ENCODE measurements around the gene SAP30. TPM values are rescaled to one million over a fixed set of nuclear protein-coding genes. Genes with fewer than 3 reads are reported as not detected.

Gene SAP30
- total and polyA plus RNA-seq, 10 of the 15 experiments (the other 5 are each of a cell fraction or from before 2014, with no cell fraction given), result 5.0 to 56.9 (median 23.6) TPM

GRCh38 chr4:173334085-173334890, 36.5 kb upstream of the SAP30 start, which contains the start of gene HMGB2 (continued):
- TF ChIP-seq PML (IDR thresholded peaks at IDR 0.05; ENCODE audit: low read length) (peak; percentile 90), WRNIP1 (IDR thresholded peaks at IDR 0.05; ENCODE audit: borderline replicate concordance, low read depth, low read length) (0 out of 2 replicates have a peak, but pooled peaks have one; percentile 27), POLR2A (IDR thresholded peaks at IDR 0.05; ENCODE audit: low read depth, low read length) (peak; percentile 98), NBN (IDR thresholded peaks at IDR 0.05) (peak; percentile 67), IRF4 (IDR thresholded peaks at IDR 0.05; ENCODE audit: low read depth, low read length) (no peak), POLR2AphosphoS5 (IDR thresholded peaks at IDR 0.05; ENCODE audit: low read length) (peak; percentile 99), HDGF (IDR thresholded peaks at IDR 0.05) (peak; percentile 36; the same call in 1 of the 2 replicates), YY1 (IDR thresholded peaks at IDR 0.05; ENCODE audit: low read depth, low read length) (peak; percentile 49; the same call in 1 of the 2 replicates), BMI1 (IDR thresholded peaks at IDR 0.05; ENCODE audit: borderline replicate concordance) (no peak), NFIC (IDR thresholded peaks at IDR 0.05; ENCODE audit: low read depth, low read length) (no peak), NRF1 (conservative IDR thresholded peaks at IDR 0.05; ENCODE audit: low read depth, low read length) (no peak), MYC (IDR thresholded peaks at IDR 0.05; ENCODE audit: insufficient read depth, insufficient read length, insufficient replicate concordance, low read length, severe bottlenecking) (peak; percentile 44), HCFC1 (IDR thresholded peaks at IDR 0.05; ENCODE audit: low read length) (no peak; the same call in 1 of the 2 replicates), MTA2 (IDR thresholded peaks at IDR 0.05; ENCODE audit: low read depth) (no peak), SRF (IDR thresholded peaks at IDR 0.05; ENCODE audit: low read depth in 2 of 2, low read length in 2 of 2) (0 out of 4 replicates have a peak, but pooled peaks of 1 of the 2 experiments have one; percentile 8), ZNF622 (IDR thresholded peaks at IDR 0.05) (peak; percentile 81), ZNF217 (IDR thresholded peaks at IDR 0.05) (no peak), TCF7 (IDR thresholded peaks at IDR 0.05; ENCODE audit: borderline replicate concordance) (no peak), SMAD5 (IDR thresholded peaks at IDR 0.05; ENCODE audit: low read depth) (peak; percentile 96), TAF1 (IDR thresholded peaks at IDR 0.05; ENCODE audit: borderline replicate concordance, low read depth, low read length) (peak; percentile 96), GATAD2B (conservative IDR thresholded peaks at IDR 0.05; ENCODE audit: low read depth) (peak; percentile 17), E4F1 (IDR thresholded peaks at IDR 0.05; ENCODE audit: borderline replicate concordance, partially characterized antibody) (no peak), KAT2A (conservative IDR thresholded peaks at IDR 0.05; ENCODE audit: control insufficient read depth, low read depth, low read length) (no peak), MAX (IDR thresholded peaks at IDR 0.05; ENCODE audit: low read depth, low read length) (peak; percentile 73), CREM (IDR thresholded peaks at IDR 0.05; ENCODE audit: low read depth) (peak; percentile 43), SMARCA5 (IDR thresholded peaks at IDR 0.05) (peak; percentile 72), USF2 (IDR thresholded peaks at IDR 0.05; ENCODE audit: borderline replicate concordance, low read depth, low read length) (peak; percentile 35; the same call in 1 of the 2 replicates), STAT1 (conservative IDR thresholded peaks at IDR 0.05) (peak; percentile 80; the same call in 1 of the 2 replicates), ESRRA (IDR thresholded peaks at IDR 0.05; ENCODE audit: low read length) (no peak), SPI1 (IDR thresholded peaks at IDR 0.05; ENCODE audit: borderline replicate concordance, insufficient read depth, low read depth, low read length) (no peak), IKZF1 (conservative IDR thresholded peaks at IDR 0.05) (no peak)
